NB4 (cell line): ENCODE measurements around the gene LRRC4B.

Source experiments
- DNase-seq: peaks from one replicate; pipeline ENCODE4 v3.0.0; 2010; ENCODE audit warnings: low read depth
- H3K4me3 ChIP-seq: one replicate; pipeline ENCODE4 v1.5.1; 2011; ENCODE audit warnings: mild to moderate bottlenecking, low read depth, low read length, moderate library complexity
- CTCF ChIP-seq: IDR thresholded peaks from one replicate; pipeline ENCODE4 v1.5.1; 2012; ENCODE audit warnings: low read depth, low read length
- MAX ChIP-seq: IDR thresholded peaks from 2 replicates; pipeline ENCODE4 v1.6.1; 2011; ENCODE audit warnings: low read depth, low read length
- MYC ChIP-seq: IDR thresholded peaks from 2 replicates; pipeline ENCODE4 v1.6.1; 2011; ENCODE audit warnings: low read depth, low read length
- POLR2A ChIP-seq: IDR thresholded peaks from 2 replicates; pipeline ENCODE4 v1.6.1; 2011; ENCODE audit warnings: mild to moderate bottlenecking; ENCODE audit not compliant: insufficient read length; ENCODE audit errors: extremely low read depth

The LRRC4B gene

GRCh38 chr19:50522881-50523280 is 45.4 kb downstream of the LRRC4B start:
- no peak for DNase-seq
- TF ChIP-seq CTCF, result no peak
- TF ChIP-seq MAX, result no peak
- no peak for TF ChIP-seq MYC
- TF ChIP-seq POLR2A, result no peak
- H3K4me3 ChIP-seq, result no peak overlapping the region

- H3K4me3 ChIP-seq, result no peak overlapping the region
- DNase-seq, result no peak
- no peak for TF ChIP-seq MYC
- no peak for TF ChIP-seq CTCF
- TF ChIP-seq POLR2A, result no peak
- TF ChIP-seq MAX, result no peak
Observed at GRCh38 chr19:50520822-50521465, 47.3 kb downstream of the LRRC4B start.

- DNase-seq, result no peak
- H3K4me3 ChIP-seq, result no peak overlapping the region
- no peak for TF ChIP-seq MAX
- no peak for TF ChIP-seq CTCF
- no peak for TF ChIP-seq POLR2A
- no peak for TF ChIP-seq MYC
Observed at GRCh38 chr19:50519006-50519575, 49.1 kb downstream of the LRRC4B start.

GRCh38 chr19:50518091-50519005 is 49.9 kb downstream of the LRRC4B start:
- no peak for DNase-seq
- no peak for TF ChIP-seq CTCF
- no peak for TF ChIP-seq MAX
- no peak for TF ChIP-seq POLR2A
- no peak for TF ChIP-seq MYC
- no peak overlapping the region for H3K4me3 ChIP-seq

- DNase-seq, result no peak
- no peak overlapping the region for H3K4me3 ChIP-seq
- TF ChIP-seq CTCF (no peak), MYC (no peak), POLR2A (no peak), MAX (no peak)
Observed at GRCh38 chr19:50517704-50518075, 50.5 kb downstream of the LRRC4B start.
